Measurements from ENCODE around the gene SRCIN1. TPM values are rescaled to one million over a fixed set of nuclear protein-coding genes. Genes with fewer than 3 reads are reported as not detected.

The SRCIN1 gene
- total RNA-seq, 1 donor from 2014 or later = 2.0 TPM

- Histone ChIP-seq H3K9me3 (replicated peaks) (no peaks in the 10 kb centered on the region), H3K36me3 (no peaks in the 10 kb centered on the region), H3K27me3 (ENCODE audit: low read depth) (peaks cover 68% of the 10 kb centered on the region), H3K4me3 (no peak overlapping the region), H3K4me1 (no peaks in the 10 kb centered on the region), H3K27ac (replicated peaks) (no peak overlapping the region)
- DNase-seq = no peak
- no peak for TF ChIP-seq CTCF (IDR thresholded peaks at IDR 0.05; ENCODE audit: borderline replicate concordance)
- intact Hi-C loops (cut with micrococcal nuclease) = no loop called here
Observed at GRCh38 chr17:38617967-38618760, 12.4 kb upstream of the SRCIN1 start.

GRCh38 chr17:38617074-38617860 lies 11.5 kb upstream of the SRCIN1 start:
- no peak for TF ChIP-seq CTCF (IDR thresholded peaks at IDR 0.05; ENCODE audit: borderline replicate concordance)
- peaks cover 68% of the 10 kb centered on the region for H3K27me3 ChIP-seq (ENCODE audit: low read depth)
- H3K36me3 ChIP-seq = no peaks in the 10 kb centered on the region
- no peaks in the 10 kb centered on the region for H3K4me1 ChIP-seq
- H3K4me3 ChIP-seq = no peak overlapping the region
- intact Hi-C loops (cut with micrococcal nuclease) = no loop called here
- no peak for DNase-seq
- no peak overlapping the region for H3K27ac ChIP-seq (replicated peaks)
- H3K9me3 ChIP-seq (replicated peaks) = peaks cover 2% of the 10 kb centered on the region

GRCh38 chr17:38616361-38616760 lies 10.6 kb upstream of the SRCIN1 start:
- no peak for TF ChIP-seq CTCF (IDR thresholded peaks at IDR 0.05; ENCODE audit: borderline replicate concordance)
- Histone ChIP-seq H3K27ac (replicated peaks) (no peak overlapping the region), H3K9me3 (replicated peaks) (peaks cover 12% of the 10 kb centered on the region), H3K36me3 (no peaks in the 10 kb centered on the region), H3K27me3 (ENCODE audit: low read depth) (peaks cover 69% of the 10 kb centered on the region), H3K4me1 (no peaks in the 10 kb centered on the region), H3K4me3 (no peak overlapping the region)
- intact Hi-C loops (cut with micrococcal nuclease) = no loop called here
- DNase-seq = no peak

GRCh38 chr17:38613981-38614779 lies 8.4 kb upstream of the SRCIN1 start:
- no peak overlapping the region for H3K4me3 ChIP-seq
- TF ChIP-seq CTCF (IDR thresholded peaks at IDR 0.05; ENCODE audit: borderline replicate concordance) = no peak
- H3K27me3 ChIP-seq (ENCODE audit: low read depth) = peaks cover 70% of the 10 kb centered on the region
- no peaks in the 10 kb centered on the region for H3K4me1 ChIP-seq
- intact Hi-C loops (cut with micrococcal nuclease) = no loop called here
- no peaks in the 10 kb centered on the region for H3K36me3 ChIP-seq
- no peak overlapping the region for H3K27ac ChIP-seq (replicated peaks)
- DNase-seq = no peak
- peaks cover 13% of the 10 kb centered on the region for H3K9me3 ChIP-seq (replicated peaks)

- no peak for TF ChIP-seq CTCF (IDR thresholded peaks at IDR 0.05; ENCODE audit: borderline replicate concordance)
- Histone ChIP-seq H3K4me3 (no peak overlapping the region), H3K27ac (replicated peaks) (no peak overlapping the region), H3K9me3 (replicated peaks) (peaks cover 13% of the 10 kb centered on the region), H3K27me3 (ENCODE audit: low read depth) (peaks cover 71% of the 10 kb centered on the region), H3K4me1 (no peaks in the 10 kb centered on the region), H3K36me3 (no peaks in the 10 kb centered on the region)
- intact Hi-C loops (cut with micrococcal nuclease) = no loop called here
- no peak for DNase-seq
Observed at GRCh38 chr17:38613525-38613980, 7.8 kb upstream of the SRCIN1 start.

Measured in left ventricle myocardium inferior (tissue), 1 donor.